Esophagus muscularis mucosa (tissue), 4 donors: Measurements from ENCODE around the gene AKT1. TPM values are rescaled to one million over a fixed set of nuclear protein-coding genes. Genes with fewer than 3 reads are reported as not detected.

Experiments
- DNase-seq: peaks from one replicate; pipeline ENCODE4 v3.0.0-alpha.2; 2017; ENCODE audit errors: extremely low spot score
- H3K27ac ChIP-seq, 4 donors: fragments of 200-600 bp; sonication (generic); replicated peaks in 1 of 4; 1 replicate in 3 of 4; 2 replicates in 1 of 4; pipeline ENCODE4 v1.5.1; 2016 to 2019; ENCODE audit warnings: mild to moderate bottlenecking in 1 of 4
- H3K27me3 ChIP-seq, 4 donors: fragments of 200-600 bp; sonication (generic); one replicate each; pipeline versions ENCODE4 v1.5.1 to v1.6.0; 2016 to 2019
- H3K36me3 ChIP-seq, 4 donors: fragments of 200-600 bp; sonication (generic); one replicate each; pipeline ENCODE4 v1.5.1; 2016 to 2019
- H3K4me1 ChIP-seq, 4 donors: fragments of 200-600 bp; sonication (generic); one replicate each; pipeline ENCODE4 v1.5.1; 2016 to 2019
- H3K4me3 ChIP-seq, 4 donors: fragments of 200-600 bp; sonication (generic); 1 replicate in 2 of 4; 2 replicates in 2 of 4; pipeline ENCODE4 v1.5.1; 2016 to 2019; ENCODE audit warnings: mild to moderate bottlenecking in 4 of 4, moderate library complexity in 1 of 4
- H3K9me3 ChIP-seq, 4 donors: fragments of 200-600 bp; sonication (generic); 1 replicate in 3 of 4; 2 replicates in 1 of 4; pipeline ENCODE4 v1.5.1; 2016 to 2019
- EP300 ChIP-seq: sonication (generic); formaldehyde crosslinking; IDR thresholded peaks from one replicate; pipeline ENCODE4 v1.6.1; 2017; ENCODE audit warnings: antibody characterized with exemption
- POLR2A ChIP-seq: fragments of 450-650 bp; IDR thresholded peaks from one replicate; pipeline ENCODE4 v1.6.1; 2017; ENCODE audit warnings: antibody characterized with exemption, moderate library complexity, mild to moderate bottlenecking, low read depth
- POLR2AphosphoS5 ChIP-seq, 2 donors: sonication (generic); formaldehyde crosslinking; IDR thresholded peaks; one replicate each; pipeline ENCODE4 v1.6.1; 2017; ENCODE audit warnings: antibody characterized with exemption in 2 of 2
- WGBS: methylation state at CpG from one replicate; pipeline ENCODE4 v1.1.5; 2018; 5-methylcytosine and 5-hydroxymethylcytosine counted together
- intact Hi-C: fragments of 100-400 bp; cut with DNase I; formaldehyde crosslinking; loops from one replicate; pipeline ENCODE4 v1.15.1; 2023
- total RNA-seq, 4 donors: library from RNA; depleted of rRNA; stranded (reverse); fragments of >200 nt; gene quantifications; one replicate each; pipeline versions ENCODE4 v1.1.0 to v1.2.1, GENCODE V29; 2016
- TF ChIP-seq, protein P1 (sequence below), 3 experiments: fragments of 200-600 bp in 2 of 3; fragments of 450-650 bp in 1 of 3; sonication (generic) in 2 of 3; IDR thresholded peaks; one replicate each; pipeline ENCODE4 v1.5.1; 2017 to 2019; ENCODE audit warnings: antibody characterized with exemption in 3 of 3, mild to moderate bottlenecking in 2 of 3, moderate library complexity in 1 of 3

AKT1 gene
- total RNA-seq, 4 donors from 2014 or later, result 162 to 267 (median 187) TPM

DNA sequence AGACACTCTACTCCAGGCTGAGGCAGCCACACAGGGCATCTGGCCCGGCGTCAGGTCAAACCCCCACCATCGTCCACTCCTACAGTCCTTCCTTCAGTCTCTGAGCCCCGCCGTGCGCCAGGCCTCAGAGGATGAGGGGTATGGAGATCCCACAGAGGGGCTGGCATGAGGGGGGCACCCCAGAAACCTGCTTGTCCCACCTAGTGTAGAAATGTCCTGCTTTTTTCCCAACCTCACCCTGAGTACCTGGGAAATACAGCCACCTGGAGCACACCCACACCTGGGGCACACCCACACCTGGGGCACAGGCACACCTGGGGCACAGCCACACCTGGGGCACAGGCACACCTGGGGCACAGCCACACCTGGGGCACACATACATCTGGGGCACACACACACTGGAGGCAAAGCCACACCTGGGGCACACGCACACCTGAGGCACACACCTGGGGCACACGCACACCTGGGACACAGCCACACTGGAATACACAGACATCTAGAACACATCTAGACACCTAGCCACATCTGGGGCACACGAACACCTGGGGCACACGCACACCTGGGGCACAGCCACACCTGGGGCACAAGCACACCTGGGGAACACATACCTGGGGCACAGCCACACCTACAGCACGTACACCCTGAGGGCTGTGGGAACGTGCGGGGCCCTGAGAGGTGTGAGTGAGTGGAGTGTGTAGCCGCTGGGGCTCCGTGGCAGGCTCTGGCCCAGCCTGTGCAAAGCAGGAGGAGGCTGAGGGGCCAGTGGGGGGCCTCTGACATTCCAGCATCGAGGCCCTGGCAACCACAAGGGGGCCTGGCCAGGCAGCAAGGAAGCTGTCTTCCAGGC is 18.4 kb downstream of the AKT1 start:
- intact Hi-C loops, result no loop called here
- peaks cover 16 to 92% (median 88%) of the 10 kb centered on the region in 4 donors for H3K36me3 ChIP-seq
- no peaks in the 10 kb centered on the region for H3K27me3 ChIP-seq
- H3K27ac ChIP-seq, result no peak overlapping the region
- TF ChIP-seq POLR2AphosphoS5 (IDR thresholded peaks at IDR 0.05) (no peak), EP300 (no peak), POLR2A (no peak)
- TF ChIP-seq, protein P1, sequence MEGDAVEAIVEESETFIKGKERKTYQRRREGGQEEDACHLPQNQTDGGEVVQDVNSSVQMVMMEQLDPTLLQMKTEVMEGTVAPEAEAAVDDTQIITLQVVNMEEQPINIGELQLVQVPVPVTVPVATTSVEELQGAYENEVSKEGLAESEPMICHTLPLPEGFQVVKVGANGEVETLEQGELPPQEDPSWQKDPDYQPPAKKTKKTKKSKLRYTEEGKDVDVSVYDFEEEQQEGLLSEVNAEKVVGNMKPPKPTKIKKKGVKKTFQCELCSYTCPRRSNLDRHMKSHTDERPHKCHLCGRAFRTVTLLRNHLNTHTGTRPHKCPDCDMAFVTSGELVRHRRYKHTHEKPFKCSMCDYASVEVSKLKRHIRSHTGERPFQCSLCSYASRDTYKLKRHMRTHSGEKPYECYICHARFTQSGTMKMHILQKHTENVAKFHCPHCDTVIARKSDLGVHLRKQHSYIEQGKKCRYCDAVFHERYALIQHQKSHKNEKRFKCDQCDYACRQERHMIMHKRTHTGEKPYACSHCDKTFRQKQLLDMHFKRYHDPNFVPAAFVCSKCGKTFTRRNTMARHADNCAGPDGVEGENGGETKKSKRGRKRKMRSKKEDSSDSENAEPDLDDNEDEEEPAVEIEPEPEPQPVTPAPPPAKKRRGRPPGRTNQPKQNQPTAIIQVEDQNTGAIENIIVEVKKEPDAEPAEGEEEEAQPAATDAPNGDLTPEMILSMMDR (IDR thresholded peaks at IDR 0.05), result no peak
- WGBS, result 62% methylated on average over 7 of the region's 16 CpGs
- H3K4me3 ChIP-seq, result no peak overlapping the region
- peaks cover 0 to 22% (median 14%) of the 10 kb centered on the region in 4 donors for H3K4me1 ChIP-seq
- DNase-seq, result no peak
- no peaks in the 10 kb centered on the region for H3K9me3 ChIP-seq

DNA sequence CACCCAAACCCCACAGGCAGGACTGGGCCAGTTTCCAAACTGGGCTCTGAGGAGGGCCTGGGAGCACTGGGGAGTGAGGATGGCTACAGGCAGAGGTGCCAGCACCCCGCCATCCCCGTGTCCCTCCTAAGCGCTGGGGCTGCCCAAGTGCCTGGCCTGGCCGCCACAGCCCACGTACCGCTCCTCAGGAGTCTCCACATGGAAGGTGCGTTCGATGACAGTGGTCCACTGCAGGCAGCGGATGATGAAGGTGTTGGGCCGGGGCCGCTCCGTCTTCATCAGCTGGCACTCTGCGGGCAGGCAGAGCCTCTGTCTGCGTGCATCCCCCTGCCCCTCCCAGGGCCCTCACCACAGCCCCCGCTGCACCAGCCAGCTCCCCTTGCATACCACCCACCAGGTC is 19.1 kb downstream of the AKT1 start:
- intact Hi-C loops, result no loop called here
- Histone ChIP-seq H3K4me3 (no peak overlapping the region), H3K9me3 (peaks cover 0 to 2% (median 0%) of the 10 kb centered on the region in 4 donors), H3K36me3 (peaks cover 23 to 94% (median 93%) of the 10 kb centered on the region in 4 donors), H3K4me1 (peaks cover 0 to 15% (median 7%) of the 10 kb centered on the region in 4 donors), H3K27ac (no peak overlapping the region), H3K27me3 (no peaks in the 10 kb centered on the region)
- 97% methylated on average over 6 of the region's 15 CpGs for WGBS
- DNase-seq, result no peak
- TF ChIP-seq, protein P1 (IDR thresholded peaks at IDR 0.05), result no peak
- no peak for TF ChIP-seq EP300
- TF ChIP-seq POLR2AphosphoS5 (IDR thresholded peaks at IDR 0.05), result no peak
- no peak for TF ChIP-seq POLR2A

DNA sequence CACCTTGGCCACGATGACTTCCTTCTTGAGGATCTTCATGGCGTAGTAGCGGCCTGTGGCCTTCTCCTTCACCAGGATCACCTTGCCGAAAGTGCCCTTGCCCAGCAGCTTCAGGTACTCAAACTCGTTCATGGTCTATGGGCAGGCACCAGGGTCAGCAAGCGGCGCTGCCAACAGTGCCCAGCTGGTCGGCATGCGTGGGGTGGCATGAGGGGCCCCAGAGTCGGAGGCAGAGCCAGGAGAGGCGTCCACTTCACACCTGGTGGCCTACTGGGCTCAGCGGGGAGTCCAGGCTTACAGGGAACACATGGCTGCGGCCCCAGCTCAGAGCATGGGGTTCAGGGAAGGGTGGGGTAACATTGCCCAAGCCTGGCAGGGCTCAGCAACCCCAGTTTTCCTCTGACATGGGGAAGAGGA is 20.5 kb downstream of the AKT1 start:
- no peak overlapping the region for H3K4me3 ChIP-seq
- H3K4me1 ChIP-seq, result peaks cover 0 to under 1% (median 0%) of the 10 kb centered on the region in 4 donors
- WGBS, result 92% methylated on average over 12 of the region's 13 CpGs
- peaks cover 0 to 8% (median 3%) of the 10 kb centered on the region in 4 donors for H3K9me3 ChIP-seq
- H3K36me3 ChIP-seq, result peaks cover 32 to 99% (median 94%) of the 10 kb centered on the region in 4 donors
- no peak overlapping the region for H3K27ac ChIP-seq
- TF ChIP-seq POLR2A (no peak), EP300 (no peak), POLR2AphosphoS5 (IDR thresholded peaks at IDR 0.05) (no peak)
- TF ChIP-seq, protein P1 (IDR thresholded peaks at IDR 0.05), result no peak
- intact Hi-C loops, result no loop called here
- DNase-seq, result no peak
- H3K27me3 ChIP-seq, result no peaks in the 10 kb centered on the region

DNA sequence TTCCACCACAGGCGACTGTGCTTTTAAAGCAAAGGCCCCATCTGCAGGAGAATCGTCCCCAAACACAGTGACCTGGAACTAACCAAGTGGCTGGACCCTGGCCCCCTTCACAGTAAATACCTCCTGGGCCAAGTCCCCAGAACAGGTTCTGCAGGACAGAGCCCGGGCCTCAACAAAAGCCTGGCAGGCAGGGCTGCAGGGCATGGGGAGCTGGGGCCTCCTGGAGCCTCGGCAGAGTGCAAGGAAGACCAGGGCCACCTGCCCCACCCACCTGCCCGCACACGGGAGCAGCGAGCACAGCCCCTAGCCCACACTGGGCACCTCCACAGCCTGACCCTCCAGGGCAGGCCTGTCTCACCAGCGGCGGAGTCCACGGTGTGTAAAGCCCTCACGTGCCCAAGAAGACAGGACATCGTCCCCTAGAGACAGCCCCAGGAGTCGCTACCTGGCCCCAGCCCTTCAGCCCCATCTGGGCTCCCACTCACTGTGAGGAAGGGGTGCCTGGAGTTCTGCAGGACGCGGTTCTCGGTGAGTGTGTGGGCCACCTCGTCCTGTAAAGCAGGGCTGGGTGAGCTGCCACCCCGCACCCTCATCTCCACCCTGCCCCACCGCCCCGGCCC is 21.0 kb downstream of the AKT1 start:
- TF ChIP-seq POLR2A, result no peak
- TF ChIP-seq POLR2AphosphoS5 (IDR thresholded peaks at IDR 0.05), result no peak
- TF ChIP-seq EP300, result no peak
- TF ChIP-seq, protein P1 (IDR thresholded peaks at IDR 0.05), result no peak
- no peaks in the 10 kb centered on the region for H3K27me3 ChIP-seq
- H3K36me3 ChIP-seq, result peaks cover 32 to 98% (median 94%) of the 10 kb centered on the region in 4 donors
- H3K9me3 ChIP-seq, result peaks cover 0 to 8% (median 3%) of the 10 kb centered on the region in 4 donors
- no peaks in the 10 kb centered on the region for H3K4me1 ChIP-seq
- intact Hi-C loops, result no loop called here
- no peak for DNase-seq
- H3K27ac ChIP-seq, result no peak overlapping the region
- WGBS, result 89% methylated on average over 15 of the region's 20 CpGs
- no peak overlapping the region for H3K4me3 ChIP-seq
